GM12878 (cell line): Measurements from ENCODE around the gene RIC1.

Experiments
- ASH2L ChIP-seq: fragments of 300-600, 200-600 bp; sonication (generic); IDR thresholded peaks from 2 replicates; pipeline ENCODE4 v1.6.1; 2017; ENCODE audit warnings: low read depth, mild to moderate bottlenecking, borderline replicate concordance
- BRCA1 ChIP-seq: IDR thresholded peaks from 2 replicates; pipeline ENCODE4 v1.6.1; 2011; ENCODE audit warnings: low read depth, low read length, improper control_type of control experiment
- CEBPB ChIP-seq, 2 experiments: fragments of 150-350 bp in 1 of 2; IDR thresholded peaks; 2 replicates each; pipeline ENCODE4 v1.6.1; 2012 to 2014; ENCODE audit warnings: low read depth in 2 of 2, low read length in 2 of 2, borderline replicate concordance in 1 of 2, inconsistent platforms in 1 of 2
- CREM ChIP-seq: IDR thresholded peaks from 2 replicates; pipeline ENCODE4 v1.6.1; 2014; ENCODE audit warnings: antibody characterized with exemption, low read depth
- EGR1 ChIP-seq, 2 experiments: IDR thresholded peaks; 1 replicate in 1 of 2; 2 replicates in 1 of 2; pipeline ENCODE4 v1.6.1; 2011 to 2012; ENCODE audit warnings: low read depth in 2 of 2, low read length in 2 of 2, borderline replicate concordance in 1 of 2, mild to moderate bottlenecking in 1 of 2, moderate library complexity in 1 of 2
- EZH2 ChIP-seq: IDR thresholded peaks from 2 replicates; pipeline ENCODE4 v1.6.1; 2012; ENCODE audit warnings: low read depth, mild to moderate bottlenecking, control low read depth, inconsistent platforms, low read length, borderline replicate concordance; ENCODE audit not compliant: control insufficient read depth
- HDAC6 ChIP-seq: fragments of 200-600 bp; sonication (generic); IDR thresholded peaks from one replicate; pipeline ENCODE4 v1.8.0; 2017; ENCODE audit warnings: antibody characterized with exemption; ENCODE audit not compliant: unreplicated experiment
- JUNB ChIP-seq: IDR thresholded peaks from 2 replicates; pipeline ENCODE4 v1.6.1; 2016; ENCODE audit warnings: antibody characterized with exemption, mild to moderate bottlenecking
- POLR2A ChIP-seq: IDR thresholded peaks from 2 replicates; pipeline ENCODE4 v1.6.1; 2011; ENCODE audit warnings: low read depth, mild to moderate bottlenecking, low read length
- POLR2AphosphoS5 ChIP-seq: IDR thresholded peaks from 2 replicates; pipeline ENCODE4 v1.6.1; 2011; ENCODE audit warnings: mild to moderate bottlenecking, low read length, inconsistent platforms
- TCF12 ChIP-seq: IDR thresholded peaks from 2 replicates; pipeline ENCODE4 v1.6.1; 2011; ENCODE audit warnings: low read depth, mild to moderate bottlenecking, low read length
- TF ChIP-seq, protein P1 (sequence below), 3 experiments: IDR thresholded peaks in 2 of 3; conservative IDR thresholded peaks in 1 of 3; 2 replicates each; pipeline ENCODE4 v1.5.1; 2011; ENCODE audit warnings: low read depth in 3 of 3, low read length in 3 of 3, mild to moderate bottlenecking in 3 of 3, control low read depth in 2 of 3, moderate library complexity in 2 of 3, inconsistent platforms in 1 of 3, mixed read lengths in 1 of 3; ENCODE audit not compliant: control insufficient read depth in 2 of 3, insufficient read depth in 1 of 3; ENCODE audit errors: extremely low read depth in 1 of 3
- TF ChIP-seq, protein P2 (sequence below): IDR thresholded peaks from 2 replicates; pipeline ENCODE4 v1.6.1; 2012; ENCODE audit warnings: mild to moderate bottlenecking, low read depth, low read length
- TF ChIP-seq, protein P3 (sequence below): fragments of 150-350 bp; IDR thresholded peaks from 2 replicates; pipeline ENCODE4 v1.6.1; 2016; ENCODE audit warnings: low read depth, low read length

DNA sequence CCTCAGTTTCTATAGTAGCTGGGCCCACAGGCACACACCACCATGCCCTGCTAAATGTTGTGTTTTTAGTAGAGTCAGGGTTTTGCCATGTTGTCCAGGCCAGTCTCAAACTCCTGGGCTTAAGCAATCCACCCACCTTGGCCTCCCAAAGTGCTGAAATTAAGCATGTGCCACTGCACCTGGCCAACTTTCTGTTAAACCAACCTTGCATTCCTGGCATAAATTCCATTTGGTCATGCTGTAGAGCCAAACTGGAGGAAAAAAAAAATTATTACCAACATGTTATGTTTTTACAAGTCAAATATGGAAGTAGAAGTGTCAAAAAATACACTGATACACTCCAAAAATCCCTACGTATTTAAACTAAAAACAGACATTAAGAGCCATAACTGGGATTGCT is 149.9 kb downstream of the RIC1 start:
- TF ChIP-seq, protein P1, sequence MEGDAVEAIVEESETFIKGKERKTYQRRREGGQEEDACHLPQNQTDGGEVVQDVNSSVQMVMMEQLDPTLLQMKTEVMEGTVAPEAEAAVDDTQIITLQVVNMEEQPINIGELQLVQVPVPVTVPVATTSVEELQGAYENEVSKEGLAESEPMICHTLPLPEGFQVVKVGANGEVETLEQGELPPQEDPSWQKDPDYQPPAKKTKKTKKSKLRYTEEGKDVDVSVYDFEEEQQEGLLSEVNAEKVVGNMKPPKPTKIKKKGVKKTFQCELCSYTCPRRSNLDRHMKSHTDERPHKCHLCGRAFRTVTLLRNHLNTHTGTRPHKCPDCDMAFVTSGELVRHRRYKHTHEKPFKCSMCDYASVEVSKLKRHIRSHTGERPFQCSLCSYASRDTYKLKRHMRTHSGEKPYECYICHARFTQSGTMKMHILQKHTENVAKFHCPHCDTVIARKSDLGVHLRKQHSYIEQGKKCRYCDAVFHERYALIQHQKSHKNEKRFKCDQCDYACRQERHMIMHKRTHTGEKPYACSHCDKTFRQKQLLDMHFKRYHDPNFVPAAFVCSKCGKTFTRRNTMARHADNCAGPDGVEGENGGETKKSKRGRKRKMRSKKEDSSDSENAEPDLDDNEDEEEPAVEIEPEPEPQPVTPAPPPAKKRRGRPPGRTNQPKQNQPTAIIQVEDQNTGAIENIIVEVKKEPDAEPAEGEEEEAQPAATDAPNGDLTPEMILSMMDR (IDR thresholded peaks at IDR 0.05 in 2 of 3, conservative IDR thresholded peaks at IDR 0.05 in 1 of 3; ENCODE audit: control insufficient read depth in 2 of 3, extremely low read depth in 1 of 3, insufficient read depth in 1 of 3, low read depth in 3 of 3, low read length in 3 of 3) = no peak
- TF ChIP-seq JUNB (no peak), POLR2A (no peak), CEBPB (IDR thresholded peaks at IDR 0.05; ENCODE audit: borderline replicate concordance in 1 of 2, low read depth in 2 of 2, low read length in 2 of 2) (no peak), TCF12 (no peak), ASH2L (no peak), POLR2AphosphoS5 (no peak), EZH2 (no peak), EGR1 (IDR thresholded peaks at IDR 0.05; ENCODE audit: borderline replicate concordance in 1 of 2, low read depth in 2 of 2, low read length in 2 of 2) (no peak), HDAC6 (no peak), CREM (no peak), BRCA1 (no peak)
- TF ChIP-seq, protein P2, sequence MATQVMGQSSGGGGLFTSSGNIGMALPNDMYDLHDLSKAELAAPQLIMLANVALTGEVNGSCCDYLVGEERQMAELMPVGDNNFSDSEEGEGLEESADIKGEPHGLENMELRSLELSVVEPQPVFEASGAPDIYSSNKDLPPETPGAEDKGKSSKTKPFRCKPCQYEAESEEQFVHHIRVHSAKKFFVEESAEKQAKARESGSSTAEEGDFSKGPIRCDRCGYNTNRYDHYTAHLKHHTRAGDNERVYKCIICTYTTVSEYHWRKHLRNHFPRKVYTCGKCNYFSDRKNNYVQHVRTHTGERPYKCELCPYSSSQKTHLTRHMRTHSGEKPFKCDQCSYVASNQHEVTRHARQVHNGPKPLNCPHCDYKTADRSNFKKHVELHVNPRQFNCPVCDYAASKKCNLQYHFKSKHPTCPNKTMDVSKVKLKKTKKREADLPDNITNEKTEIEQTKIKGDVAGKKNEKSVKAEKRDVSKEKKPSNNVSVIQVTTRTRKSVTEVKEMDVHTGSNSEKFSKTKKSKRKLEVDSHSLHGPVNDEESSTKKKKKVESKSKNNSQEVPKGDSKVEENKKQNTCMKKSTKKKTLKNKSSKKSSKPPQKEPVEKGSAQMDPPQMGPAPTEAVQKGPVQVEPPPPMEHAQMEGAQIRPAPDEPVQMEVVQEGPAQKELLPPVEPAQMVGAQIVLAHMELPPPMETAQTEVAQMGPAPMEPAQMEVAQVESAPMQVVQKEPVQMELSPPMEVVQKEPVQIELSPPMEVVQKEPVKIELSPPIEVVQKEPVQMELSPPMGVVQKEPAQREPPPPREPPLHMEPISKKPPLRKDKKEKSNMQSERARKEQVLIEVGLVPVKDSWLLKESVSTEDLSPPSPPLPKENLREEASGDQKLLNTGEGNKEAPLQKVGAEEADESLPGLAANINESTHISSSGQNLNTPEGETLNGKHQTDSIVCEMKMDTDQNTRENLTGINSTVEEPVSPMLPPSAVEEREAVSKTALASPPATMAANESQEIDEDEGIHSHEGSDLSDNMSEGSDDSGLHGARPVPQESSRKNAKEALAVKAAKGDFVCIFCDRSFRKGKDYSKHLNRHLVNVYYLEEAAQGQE = no peak
- TF ChIP-seq, protein P3, sequence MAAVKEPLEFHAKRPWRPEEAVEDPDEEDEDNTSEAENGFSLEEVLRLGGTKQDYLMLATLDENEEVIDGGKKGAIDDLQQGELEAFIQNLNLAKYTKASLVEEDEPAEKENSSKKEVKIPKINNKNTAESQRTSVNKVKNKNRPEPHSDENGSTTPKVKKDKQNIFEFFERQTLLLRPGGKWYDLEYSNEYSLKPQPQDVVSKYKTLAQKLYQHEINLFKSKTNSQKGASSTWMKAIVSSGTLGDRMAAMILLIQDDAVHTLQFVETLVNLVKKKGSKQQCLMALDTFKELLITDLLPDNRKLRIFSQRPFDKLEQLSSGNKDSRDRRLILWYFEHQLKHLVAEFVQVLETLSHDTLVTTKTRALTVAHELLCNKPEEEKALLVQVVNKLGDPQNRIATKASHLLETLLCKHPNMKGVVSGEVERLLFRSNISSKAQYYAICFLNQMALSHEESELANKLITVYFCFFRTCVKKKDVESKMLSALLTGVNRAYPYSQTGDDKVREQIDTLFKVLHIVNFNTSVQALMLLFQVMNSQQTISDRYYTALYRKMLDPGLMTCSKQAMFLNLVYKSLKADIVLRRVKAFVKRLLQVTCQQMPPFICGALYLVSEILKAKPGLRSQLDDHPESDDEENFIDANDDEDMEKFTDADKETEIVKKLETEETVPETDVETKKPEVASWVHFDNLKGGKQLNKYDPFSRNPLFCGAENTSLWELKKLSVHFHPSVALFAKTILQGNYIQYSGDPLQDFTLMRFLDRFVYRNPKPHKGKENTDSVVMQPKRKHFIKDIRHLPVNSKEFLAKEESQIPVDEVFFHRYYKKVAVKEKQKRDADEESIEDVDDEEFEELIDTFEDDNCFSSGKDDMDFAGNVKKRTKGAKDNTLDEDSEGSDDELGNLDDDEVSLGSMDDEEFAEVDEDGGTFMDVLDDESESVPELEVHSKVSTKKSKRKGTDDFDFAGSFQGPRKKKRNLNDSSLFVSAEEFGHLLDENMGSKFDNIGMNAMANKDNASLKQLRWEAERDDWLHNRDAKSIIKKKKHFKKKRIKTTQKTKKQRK = no peak
